Esophagus (tissue), 2 donors: ENCODE results near the gene MTMR2. TPM values are rescaled to one million over a fixed set of nuclear protein-coding genes. Genes with fewer than 3 reads are reported as not detected.
A peak's percentile ranks its signal among the peaks of the same experiment; 100 is the strongest.

Experiments
- H3K27ac ChIP-seq, 2 donors: one replicate each; pipeline ENCODE4 v1.5.1; 2013; ENCODE audit warnings: low read depth in 2 of 2, mild to moderate bottlenecking in 2 of 2, inconsistent platforms in 1 of 2, low read length in 1 of 2, moderate library complexity in 1 of 2
- H3K27me3 ChIP-seq, 2 donors: one replicate each; pipeline ENCODE4 v1.6.1; 2013; ENCODE audit warnings: low read length in 2 of 2, control low read depth in 1 of 2, mild to moderate bottlenecking in 1 of 2; ENCODE audit not compliant: insufficient read depth in 2 of 2, control insufficient read depth in 1 of 2
- H3K36me3 ChIP-seq, 2 donors: one replicate each; pipeline ENCODE4 v1.6.1; 2013; ENCODE audit warnings: low read length in 1 of 2; ENCODE audit not compliant: control insufficient read depth in 2 of 2, insufficient read depth in 2 of 2
- H3K4me1 ChIP-seq, 2 donors: one replicate each; pipeline ENCODE4 v1.6.1; 2013; ENCODE audit warnings: low read length in 1 of 2; ENCODE audit not compliant: control insufficient read depth in 2 of 2, insufficient read depth in 2 of 2
- H3K4me3 ChIP-seq, 2 donors: one replicate each; pipeline ENCODE4 v1.5.1; 2013; ENCODE audit warnings: low read length in 2 of 2, mild to moderate bottlenecking in 2 of 2, low read depth in 1 of 2, moderate library complexity in 1 of 2
- H3K9me3 ChIP-seq, 2 donors: one replicate each; pipeline ENCODE4 v1.6.1; 2013; ENCODE audit warnings: mild to moderate bottlenecking in 2 of 2, low read depth in 1 of 2, low read length in 1 of 2, moderate library complexity in 1 of 2; ENCODE audit not compliant: control insufficient read depth in 2 of 2, insufficient read depth in 1 of 2
- WGBS, 2 donors: extraction: QIAGEN DNeasy Blood & Tissue Kit; methylation state at CpG; one replicate each; pipeline ENCODE4 v1.1.7; 2013; 5-methylcytosine and 5-hydroxymethylcytosine counted together
- polyA plus RNA-seq, 2 donors: library from polyadenylated mRNA; stranded (reverse); fragments of 200-250 nt; gene quantifications; one replicate each; pipeline ENCODE4 v1.2.3, GENCODE V29; 2013
- donor health status: healthy with polysubstance abuse.
- donor health status: Bipolar disorder and iron deficiency.

Gene MTMR2
- polyA plus RNA-seq, 2 donors, result 5.6 to 10.0 TPM

DNA sequence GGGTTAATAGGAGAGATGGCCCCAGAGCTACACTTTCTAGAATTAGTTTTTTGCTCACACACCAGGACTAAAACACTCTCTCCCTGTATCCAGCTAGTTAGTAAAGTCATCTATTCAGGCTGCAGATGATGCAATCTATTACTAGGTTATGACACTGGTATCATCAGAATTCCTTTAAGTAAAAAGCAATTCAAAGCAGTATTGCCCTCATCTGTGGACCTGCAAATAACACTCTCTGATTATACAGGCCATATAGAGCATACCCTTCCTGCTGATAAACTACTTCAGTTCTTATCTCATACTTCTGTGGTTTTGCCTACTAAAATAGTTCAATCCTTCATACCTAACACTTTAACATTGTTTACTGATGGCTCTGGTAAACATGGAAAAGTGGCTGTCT, 13.5 kb upstream of the MTMR2 start:
- no peaks in the 10 kb centered on the region for H3K36me3 ChIP-seq
- no peak overlapping the region for H3K27ac ChIP-seq
- no peaks in the 10 kb centered on the region for H3K9me3 ChIP-seq
- peaks cover 0 to 2% of the 10 kb centered on the region in 2 donors for H3K27me3 ChIP-seq
- H3K4me3 ChIP-seq, result no peak overlapping the region
- no peaks in the 10 kb centered on the region for H3K4me1 ChIP-seq

DNA sequence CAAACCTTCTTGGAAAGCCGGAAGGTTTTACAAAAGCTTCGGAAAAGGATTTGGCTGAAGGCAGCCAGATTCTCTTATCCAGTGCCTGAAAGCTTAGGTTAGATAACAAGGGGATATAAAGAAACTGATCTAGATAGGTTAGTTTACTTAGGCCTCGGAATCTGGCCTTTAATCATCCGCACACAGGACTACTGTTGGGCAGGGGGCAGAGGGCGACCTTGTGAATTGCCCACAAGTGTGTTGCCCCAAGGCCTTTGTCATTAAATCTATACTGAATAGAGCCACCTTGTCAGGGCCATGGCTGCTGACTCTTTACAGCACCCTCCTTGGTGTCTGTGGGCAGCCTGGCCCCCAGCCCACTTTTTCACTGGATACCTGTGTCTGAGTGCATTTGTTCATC, 9.7 kb upstream of the MTMR2 start:
- Histone ChIP-seq H3K4me1 (no peaks in the 10 kb centered on the region), H3K9me3 (peaks cover 0 to 3% of the 10 kb centered on the region in 2 donors), H3K4me3 (no peak overlapping the region), H3K27me3 (no peaks in the 10 kb centered on the region), H3K36me3 (no peaks in the 10 kb centered on the region), H3K27ac (no peak overlapping the region)
- 89 to 92% methylated on average over 5 of the region's 5 CpGs for WGBS, 2 donors

DNA sequence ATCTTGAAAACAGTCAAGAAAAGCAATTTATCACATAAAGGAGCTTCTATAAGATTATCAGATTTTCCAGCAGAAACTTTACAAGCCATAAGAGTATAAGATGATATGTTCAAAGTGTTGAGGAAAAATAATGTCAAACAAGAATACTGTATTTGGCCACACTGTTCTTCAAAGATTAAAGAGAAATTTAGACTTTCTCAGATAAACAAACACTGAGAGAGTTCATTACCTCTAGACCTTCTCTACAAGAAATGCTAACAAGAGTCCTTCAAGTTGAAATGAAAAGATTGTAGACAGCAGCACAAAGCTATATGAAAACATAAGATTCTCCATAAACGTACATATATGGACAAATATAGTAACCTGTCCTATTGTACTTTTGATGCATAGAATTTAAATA, 8.0 kb upstream of the MTMR2 start:
- Histone ChIP-seq H3K27me3 (no peaks in the 10 kb centered on the region), H3K36me3 (no peaks in the 10 kb centered on the region), H3K4me3 (no peak overlapping the region), H3K9me3 (peaks cover 0 to 3% of the 10 kb centered on the region in 2 donors), H3K4me1 (no peaks in the 10 kb centered on the region), H3K27ac (no peak overlapping the region)
- 74 to 84% methylated on average over 1 of the region's 1 CpG for WGBS, 2 donors

DNA sequence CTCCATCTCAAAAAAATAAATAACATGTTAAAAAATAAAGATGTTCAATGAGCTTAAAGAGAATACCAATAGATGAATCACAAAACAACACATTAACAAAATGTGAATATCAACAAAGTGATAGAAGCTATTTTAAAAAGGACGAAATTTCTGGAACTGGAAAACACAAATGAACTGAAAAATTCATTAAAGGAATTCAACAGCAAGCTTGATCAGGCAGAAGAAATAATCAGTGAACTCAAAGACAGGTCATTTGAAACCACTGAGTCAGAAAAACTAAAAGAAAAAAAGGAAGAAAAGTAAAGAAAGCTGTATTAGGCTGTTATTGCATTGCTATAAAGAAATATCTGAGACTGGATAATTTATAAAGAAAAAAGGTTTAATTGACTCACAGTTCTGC, 7.0 kb upstream of the MTMR2 start:
- no peaks in the 10 kb centered on the region for H3K36me3 ChIP-seq
- no peak overlapping the region for H3K4me3 ChIP-seq
- H3K4me1 ChIP-seq, result no peaks in the 10 kb centered on the region
- peaks cover 0 to 3% of the 10 kb centered on the region in 2 donors for H3K9me3 ChIP-seq
- WGBS, 2 donors, result 70 to 74% methylated on average over 1 of the region's 1 CpG
- no peak overlapping the region for H3K27ac ChIP-seq
- H3K27me3 ChIP-seq, result no peaks in the 10 kb centered on the region

DNA sequence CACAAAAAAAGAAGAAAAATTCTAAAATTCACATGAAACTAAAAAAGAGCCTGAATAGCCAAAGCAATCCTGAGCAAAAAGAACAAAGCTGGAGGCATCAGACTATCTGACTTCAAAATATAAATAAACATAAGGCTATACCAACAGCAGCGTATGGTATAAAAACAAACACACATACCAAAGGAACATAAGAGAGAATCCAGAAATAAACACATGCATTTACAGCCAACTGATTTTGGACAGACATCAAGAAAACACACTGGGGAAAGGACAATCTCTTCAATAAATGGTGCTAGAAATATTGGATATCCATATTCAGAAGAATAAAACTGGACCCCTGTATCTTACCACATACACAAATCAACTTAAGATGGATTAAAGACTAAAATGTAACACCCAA, 2.8 kb upstream of the MTMR2 start:
- H3K27ac ChIP-seq, result no peak overlapping the region
- no peaks in the 10 kb centered on the region for H3K27me3 ChIP-seq
- 75 to 83% methylated on average over 1 of the region's 1 CpG for WGBS, 2 donors
- H3K36me3 ChIP-seq, result no peaks in the 10 kb centered on the region
- H3K9me3 ChIP-seq, result peaks cover 0 to 3% of the 10 kb centered on the region in 2 donors
- no peak overlapping the region for H3K4me3 ChIP-seq
- H3K4me1 ChIP-seq, result no peaks in the 10 kb centered on the region

DNA sequence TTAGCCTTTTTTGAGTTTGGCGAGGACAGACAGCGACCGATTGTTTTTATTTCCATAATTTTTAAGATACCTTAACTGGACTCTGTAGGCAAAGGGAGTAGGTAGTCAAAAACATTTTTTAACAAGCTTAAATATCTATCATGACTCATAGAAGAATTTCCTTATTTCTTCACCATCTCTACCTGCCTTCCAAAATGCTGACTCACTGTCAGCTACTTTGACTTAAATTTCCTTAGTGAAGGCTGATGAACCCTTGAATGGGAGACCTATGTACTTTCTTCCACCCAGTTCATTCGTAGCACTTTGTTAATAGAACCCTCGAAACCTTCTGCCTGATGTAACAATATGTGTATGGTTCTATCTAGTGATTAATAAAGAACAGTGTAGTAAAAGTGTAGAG, 1.1 kb upstream of the MTMR2 start:
- Histone ChIP-seq H3K27ac (no peak overlapping the region), H3K4me1 (no peaks in the 10 kb centered on the region), H3K9me3 (no peaks in the 10 kb centered on the region), H3K4me3 (no peak overlapping the region), H3K27me3 (no peaks in the 10 kb centered on the region), H3K36me3 (no peaks in the 10 kb centered on the region)
- 49 to 55% methylated on average over 5 of the region's 5 CpGs for WGBS, 2 donors

DNA sequence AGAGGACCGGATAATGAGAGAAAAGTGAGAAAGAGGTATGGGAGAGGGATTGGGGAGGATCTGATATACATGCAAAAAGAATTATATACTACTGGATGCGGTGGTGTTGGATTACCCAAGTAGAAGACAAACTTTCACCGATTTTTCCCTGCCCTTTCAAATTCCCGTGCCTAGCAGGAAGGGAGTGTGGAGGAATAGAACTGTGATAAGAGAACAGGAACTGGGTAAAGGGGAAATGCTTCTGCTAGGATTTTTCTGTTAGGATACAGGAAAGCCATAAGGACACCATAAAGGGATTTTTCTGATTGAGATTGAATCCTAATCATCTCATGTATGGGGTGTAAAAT, 480 bp upstream of the MTMR2 start:
- peak overlapping the region; percentile 79 to 82 for H3K4me3 ChIP-seq
- WGBS, 2 donors, result 0 to 1% methylated on average over 4 of the region's 4 CpGs
- peak overlapping the region; percentile 94 to 98 for H3K27ac ChIP-seq
- H3K9me3 ChIP-seq, result no peaks in the 10 kb centered on the region
- H3K27me3 ChIP-seq, result no peaks in the 10 kb centered on the region
- H3K36me3 ChIP-seq, result no peaks in the 10 kb centered on the region
- no peaks in the 10 kb centered on the region for H3K4me1 ChIP-seq

GRCh38 chr11:95923439-95923727, 524 bp downstream of the MTMR2 start:
- Histone ChIP-seq H3K9me3 (no peaks in the 10 kb centered on the region), H3K4me1 (no peaks in the 10 kb centered on the region), H3K36me3 (no peaks in the 10 kb centered on the region), H3K27ac (peak overlapping the region; percentile 94 to 98), H3K4me3 (peak overlapping the region; percentile 79 to 82), H3K27me3 (no peaks in the 10 kb centered on the region)
- 0% methylated on average over 7 of the region's 7 CpGs for WGBS, 2 donors

DNA sequence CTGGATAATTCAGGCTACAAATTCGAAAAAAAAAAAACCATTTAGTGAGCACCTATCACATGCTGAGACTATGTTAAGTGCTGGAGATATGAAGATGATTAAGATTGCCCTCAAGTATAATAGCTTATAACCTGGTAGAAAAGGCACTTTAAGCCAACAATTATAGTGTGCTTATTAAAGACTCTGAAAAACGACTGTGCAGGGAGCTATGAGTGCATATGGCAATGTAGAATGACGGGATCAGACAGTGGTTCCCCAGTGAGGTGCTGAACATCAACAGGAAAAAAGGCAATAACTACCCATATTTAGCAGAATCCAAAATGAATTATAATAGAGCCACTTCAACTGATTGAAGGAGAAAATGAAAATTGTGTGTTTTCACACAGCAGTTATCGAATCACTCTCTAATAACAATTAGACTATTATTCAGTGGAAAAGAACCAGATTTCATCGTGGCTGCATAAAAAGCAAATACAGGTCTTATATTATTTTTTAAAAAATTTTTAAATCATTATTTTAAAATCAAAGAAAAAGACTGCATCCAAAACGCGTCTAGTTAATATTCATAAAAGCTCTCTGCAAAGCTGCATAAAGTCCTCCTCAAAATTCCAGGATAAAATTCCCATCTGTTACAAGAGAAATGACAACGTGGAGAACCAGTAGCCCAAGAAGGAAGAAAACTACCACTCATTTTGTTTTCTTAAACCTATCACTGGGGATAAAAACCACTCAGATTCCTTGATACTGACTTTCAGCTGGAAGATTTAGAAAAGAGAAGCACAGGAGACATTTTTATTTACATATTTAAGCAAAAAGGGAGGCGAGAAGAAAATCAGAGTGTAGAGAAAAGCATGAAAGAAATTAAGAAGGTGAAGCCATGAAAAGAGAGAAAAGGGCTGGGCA, 1.1 kb downstream of the MTMR2 start:
- no peaks in the 10 kb centered on the region for H3K36me3 ChIP-seq
- peak overlapping the region; percentile 79 to 82 for H3K4me3 ChIP-seq
- 22 to 28% methylated on average over 9 of the region's 9 CpGs for WGBS, 2 donors
- H3K27ac ChIP-seq, result peak overlapping the region; percentile 10 to 94
- no peaks in the 10 kb centered on the region for H3K9me3 ChIP-seq
- no peaks in the 10 kb centered on the region for H3K4me1 ChIP-seq
- no peaks in the 10 kb centered on the region for H3K27me3 ChIP-seq

GRCh38 chr11:95922099-95922498, 1.8 kb downstream of the MTMR2 start:
- H3K27ac ChIP-seq, result no peak overlapping the region
- no peaks in the 10 kb centered on the region for H3K9me3 ChIP-seq
- H3K4me3 ChIP-seq, result no peak overlapping the region
- no peaks in the 10 kb centered on the region for H3K4me1 ChIP-seq
- 38 to 41% methylated on average over 2 of the region's 2 CpGs for WGBS, 2 donors
- H3K36me3 ChIP-seq, result no peaks in the 10 kb centered on the region
- no peaks in the 10 kb centered on the region for H3K27me3 ChIP-seq
